ENCODE measurements around the gene WFDC1. TPM values are rescaled to one million over a fixed set of nuclear protein-coding genes. Genes with fewer than 3 reads are reported as not detected.

Gene WFDC1
- polyA plus RNA-seq, 1 of the 3 experiments (the other 2 are of a cell fraction): 0.03 TPM

- no peak overlapping the region for H2AFZ ChIP-seq (ENCODE audit: low read depth)
These were observed 76.3 kb downstream of the WFDC1 start for GRCh38 chr16:84370723-84371552.

GRCh38 chr16:84371553-84371865, 76.8 kb downstream of the WFDC1 start:
- TF ChIP-seq EZH2phosphoT487 (IDR thresholded peaks at IDR 0.05; ENCODE audit: borderline replicate concordance, low read depth): no peak
- no peak for TF ChIP-seq GATA2 (CRISPR knock-in tag; IDR thresholded peaks at IDR 0.05)
- TF ChIP-seq RCOR1 (IDR thresholded peaks at IDR 0.05; ENCODE audit: low read length): no peak
- no peak for TF ChIP-seq FOSL2 (IDR thresholded peaks at IDR 0.05; ENCODE audit: borderline replicate concordance, low read depth)
- no peak for TF ChIP-seq REST (IDR thresholded peaks at IDR 0.05; ENCODE audit: low read depth, low read length)
- TF ChIP-seq MXI1 (IDR thresholded peaks at IDR 0.05; ENCODE audit: low read depth, low read length): no peak
- TF ChIP-seq EP300 (IDR thresholded peaks at IDR 0.05; ENCODE audit: borderline replicate concordance in 1 of 2, low read depth in 1 of 2, low read length in 1 of 2): no peak
- TF ChIP-seq TEAD4 (IDR thresholded peaks at IDR 0.05; ENCODE audit: borderline replicate concordance, insufficient read depth): no peak
- TF ChIP-seq JUND (IDR thresholded peaks at IDR 0.05): no peak
- TF ChIP-seq USF1 (IDR thresholded peaks at IDR 0.05; ENCODE audit: borderline replicate concordance, low read depth): no peak
- TF ChIP-seq POLR2AphosphoS5 (IDR thresholded peaks at IDR 0.05; ENCODE audit: low read depth, low read length): no peak
- no peak for TF ChIP-seq NRF1 (IDR thresholded peaks at IDR 0.05; ENCODE audit: low read depth, low read length)
- TF ChIP-seq FOXJ3 (CRISPR knock-in tag; IDR thresholded peaks at IDR 0.05): no peak
- TF ChIP-seq RAD21 (IDR thresholded peaks at IDR 0.05; ENCODE audit: low read length): no peak
- TF ChIP-seq ZBTB33 (IDR thresholded peaks at IDR 0.05; ENCODE audit: borderline replicate concordance, low read depth): no peak
- no peak for TF ChIP-seq MEF2A (IDR thresholded peaks at IDR 0.05; ENCODE audit: borderline replicate concordance, low read depth)
- TF ChIP-seq USF2 (IDR thresholded peaks at IDR 0.05; ENCODE audit: borderline replicate concordance, low read depth, low read length): no peak

More at GRCh38 chr16:84370723-84371552, 76.3 kb downstream of the WFDC1 start:
- no peaks in the 10 kb centered on the region for H3K79me2 ChIP-seq (ENCODE audit: insufficient read depth)
- DNase-seq: no peak
- peaks cover 80% of the 10 kb centered on the region for H3K27me3 ChIP-seq (ENCODE audit: insufficient read depth)
- H3K4me3 ChIP-seq (ENCODE audit: low read depth in 2 of 2, low read length in 1 of 2): no peak overlapping the region
- 9% methylated on average over 8 of the region's 8 CpGs for WGBS (ENCODE audit: low lambda C conversion rate)
- H3K4me1 ChIP-seq (ENCODE audit: control insufficient read depth in 1 of 2, insufficient read depth in 2 of 2, low read depth in 1 of 2, low read length in 1 of 2): no peaks in the 10 kb centered on the region
- H3K9me2 ChIP-seq: no peaks in the 10 kb centered on the region
- H4K20me1 ChIP-seq (ENCODE audit: insufficient read depth): no peaks in the 10 kb centered on the region
- H3K36me3 ChIP-seq (replicated peaks in 1 of 2; ENCODE audit: control insufficient read depth in 1 of 2, insufficient read depth in 2 of 2, low read length in 1 of 2): no peaks in the 10 kb centered on the region
- H3F3A ChIP-seq (replicated peaks; ENCODE audit: insufficient read depth): no peaks in the 10 kb centered on the region
- no peak for TF ChIP-seq MXI1 (IDR thresholded peaks at IDR 0.05; ENCODE audit: low read depth, low read length)
- no peak overlapping the region for H3K4me2 ChIP-seq
- no peak overlapping the region for H3K9ac ChIP-seq
- ChIA-PET POLR2A (no interaction called here), CTCF (no interaction called here)
- H3K27ac ChIP-seq (ENCODE audit: low read depth in 2 of 2, low read length in 1 of 2): no peak overlapping the region
- H3K9me3 ChIP-seq: no peaks in the 10 kb centered on the region

More at GRCh38 chr16:84371553-84371865, 76.8 kb downstream of the WFDC1 start:
- Histone ChIP-seq H2AFZ (ENCODE audit: low read depth) (no peak overlapping the region), H4K20me1 (ENCODE audit: insufficient read depth) (no peaks in the 10 kb centered on the region), H3K9ac (no peak overlapping the region), H3K36me3 (replicated peaks in 1 of 2; ENCODE audit: control insufficient read depth in 1 of 2, insufficient read depth in 2 of 2, low read length in 1 of 2) (no peaks in the 10 kb centered on the region), H3K27me3 (ENCODE audit: insufficient read depth) (peaks cover 74% of the 10 kb centered on the region), H3K27ac (ENCODE audit: low read depth in 2 of 2, low read length in 1 of 2) (no peak overlapping the region), H3K4me1 (ENCODE audit: control insufficient read depth in 1 of 2, insufficient read depth in 2 of 2, low read depth in 1 of 2, low read length in 1 of 2) (no peaks in the 10 kb centered on the region), H3K9me3 (no peaks in the 10 kb centered on the region), H3K4me3 (ENCODE audit: low read depth in 2 of 2, low read length in 1 of 2) (no peak overlapping the region), H3K79me2 (ENCODE audit: insufficient read depth) (no peaks in the 10 kb centered on the region), H3K9me2 (no peaks in the 10 kb centered on the region), H3F3A (replicated peaks; ENCODE audit: insufficient read depth) (no peaks in the 10 kb centered on the region), H3K4me2 (no peak overlapping the region)
- POLR2A ChIA-PET: no interaction called here
- 23% methylated on average over 4 of the region's 4 CpGs for WGBS (ENCODE audit: low lambda C conversion rate)
- no peak for DNase-seq
- CTCF ChIA-PET: no interaction called here
